HL-60 (cell line): Measurements from ENCODE around the gene BUB3.

Source experiments
- DNase-seq, 2 experiments: peaks; one replicate each; pipeline ENCODE4 v3.0.0-alpha.2; 2010 to 2020; ENCODE audit warnings: low read depth in 1 of 2, low spot score in 1 of 2
- H3K27ac ChIP-seq: fragments of 250-450 bp; sonication (Bioruptor Pico); replicated peaks from 2 replicates; pipeline ENCODE4 v1.5.1; 2020; ENCODE audit warnings: mild to moderate bottlenecking, moderate library complexity
- H3K27me3 ChIP-seq: fragments of 250-450 bp; sonication (Bioruptor Pico); 2 replicates; pipeline ENCODE4 v1.5.1; 2021; ENCODE audit warnings: mild to moderate bottlenecking, moderate library complexity; ENCODE audit not compliant: insufficient read depth, poor library complexity, severe bottlenecking
- H3K4me3 ChIP-seq: replicated peaks from 2 replicates; pipeline ENCODE4 v1.5.1; 2011; ENCODE audit warnings: mild to moderate bottlenecking, control low read depth, low read length; ENCODE audit not compliant: insufficient read depth
- CTCF ChIP-seq: IDR thresholded peaks from one replicate; pipeline ENCODE4 v1.5.1; 2011; ENCODE audit warnings: low read length, control low read depth, inconsistent platforms; ENCODE audit not compliant: insufficient read depth
- GABPA ChIP-seq: IDR thresholded peaks from 2 replicates; pipeline ENCODE4 v1.6.1; 2012; ENCODE audit warnings: low read depth
- POLR2AphosphoS5 ChIP-seq: IDR thresholded peaks from 2 replicates; pipeline ENCODE4 v1.6.1; 2012; ENCODE audit warnings: low read depth
- REST ChIP-seq: IDR thresholded peaks from 2 replicates; pipeline ENCODE4 v1.6.1; 2012; ENCODE audit warnings: low read depth; ENCODE audit not compliant: insufficient replicate concordance
- SPI1 ChIP-seq: IDR thresholded peaks from 2 replicates; pipeline ENCODE4 v1.6.1; 2012; ENCODE audit warnings: low read depth, mild to moderate bottlenecking, borderline replicate concordance

BUB3 gene

GRCh38 chr10:123150986-123151736 is 3.0 kb upstream of the BUB3 start:
- peak in 1 of 2 experiments; percentile 54 for DNase-seq
- Histone ChIP-seq H3K27ac (no peak overlapping the region), H3K27me3 (peaks cover 50% of the 10 kb centered on the region), H3K4me3 (peak overlapping the region; percentile 22; the same call in 1 of the 2 replicates)
- no peak for TF ChIP-seq REST
- TF ChIP-seq POLR2AphosphoS5, result no peak
- TF ChIP-seq SPI1, result peak; percentile 73

- no peak for DNase-seq
- H3K27ac ChIP-seq, result no peak overlapping the region
- H3K4me3 ChIP-seq, result no peak overlapping the region
- no peak for TF ChIP-seq REST
- no peak for TF ChIP-seq POLR2AphosphoS5
- no peak for TF ChIP-seq SPI1
- H3K27me3 ChIP-seq, result peaks cover 47% of the 10 kb centered on the region
Observed at GRCh38 chr10:123151737-123152135, 2.5 kb upstream of the BUB3 start.

GRCh38 chr10:123153486-123154091 is 613 bp upstream of the BUB3 start:
- TF ChIP-seq CTCF (no peak), GABPA (no peak), REST (no peak), SPI1 (no peak), POLR2AphosphoS5 (no peak)
- no peak for DNase-seq
- peaks cover 28% of the 10 kb centered on the region for H3K27me3 ChIP-seq
- H3K4me3 ChIP-seq, result no peak overlapping the region
- H3K27ac ChIP-seq, result no peak overlapping the region; the same call in 1 of the 2 replicates

- Histone ChIP-seq H3K27ac (peak overlapping the region; percentile 94), H3K4me3 (peak overlapping the region; percentile 93), H3K27me3 (peaks cover 17% of the 10 kb centered on the region)
- TF ChIP-seq REST, result no peak
- TF ChIP-seq CTCF, result no peak
- no peak for TF ChIP-seq SPI1
- TF ChIP-seq POLR2AphosphoS5, result no peak
- no peak for TF ChIP-seq GABPA
- peak; percentile 39 to 55 for DNase-seq
Observed at GRCh38 chr10:123154711-123155505, 706 bp downstream of the BUB3 start.
